GM18499 (cell line): ENCODE results near the gene SERGEF.

ENCODE experiments used
- ATAC-seq: cut with Tn5 transposase; IDR thresholded peaks from one replicate; pipeline ENCODE4 v1.9.1; 2021; ENCODE audit warnings: moderate number of reproducible peaks; ENCODE audit not compliant: insufficient read depth, unreplicated experiment

The SERGEF gene

DNA sequence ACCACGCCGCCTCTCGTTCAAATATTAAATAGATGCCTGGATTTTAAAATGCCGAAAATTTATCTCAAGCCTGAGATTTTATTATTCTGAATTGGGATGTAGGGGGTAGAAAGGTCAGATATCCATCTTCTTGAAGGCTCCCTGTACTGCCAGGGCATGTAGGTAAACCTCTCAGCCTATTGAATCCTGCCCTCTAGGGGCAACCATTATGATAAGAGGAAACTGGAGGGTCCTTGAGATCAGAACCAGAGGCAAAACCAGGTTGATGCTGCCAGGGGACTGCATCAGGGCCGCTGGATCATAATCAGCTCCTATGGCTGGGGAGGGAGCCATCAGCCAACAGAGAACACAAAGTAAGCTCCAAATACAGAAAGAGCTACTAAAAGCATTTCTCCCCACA is 185.8 kb downstream of the SERGEF start:
- ATAC-seq = no peak

GRCh38 chr11:17822401-17822781 is 190.5 kb downstream of the SERGEF start:
- no peak for ATAC-seq

DNA sequence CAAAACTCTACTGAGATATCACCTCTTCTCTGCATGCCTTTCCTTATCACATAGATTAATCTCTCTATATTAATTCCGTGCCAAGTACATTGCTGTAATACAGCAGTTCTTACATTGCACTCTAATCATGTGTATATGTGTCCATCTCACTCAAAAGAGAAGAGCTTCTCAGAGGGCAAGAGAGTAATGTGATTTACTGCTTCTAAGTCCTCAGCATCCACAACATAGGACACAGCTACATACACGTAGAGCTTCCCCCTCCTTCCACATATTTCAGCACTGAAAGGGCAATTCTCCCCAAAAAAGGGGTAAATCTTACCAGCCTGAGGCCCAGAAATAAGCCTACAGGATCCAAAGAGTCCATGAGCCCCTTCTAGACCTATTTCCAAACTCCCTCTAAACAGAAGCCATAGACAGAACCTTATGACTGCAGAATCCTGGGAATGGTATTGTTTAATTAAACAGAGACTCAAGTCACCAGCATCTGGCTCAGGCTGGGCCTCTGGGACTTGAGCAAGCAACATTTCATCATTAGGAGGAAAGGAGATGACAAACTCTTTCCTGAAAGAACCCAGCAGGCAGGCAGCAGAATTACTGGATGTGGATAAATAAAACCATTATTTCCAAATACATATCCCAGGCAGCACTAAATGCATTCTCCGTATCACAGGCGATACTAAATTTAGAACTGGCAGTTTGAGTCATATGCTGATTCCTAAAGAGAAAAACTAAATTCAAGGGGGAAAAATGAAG is 191.0 kb downstream of the SERGEF start:
- no peak for ATAC-seq

DNA sequence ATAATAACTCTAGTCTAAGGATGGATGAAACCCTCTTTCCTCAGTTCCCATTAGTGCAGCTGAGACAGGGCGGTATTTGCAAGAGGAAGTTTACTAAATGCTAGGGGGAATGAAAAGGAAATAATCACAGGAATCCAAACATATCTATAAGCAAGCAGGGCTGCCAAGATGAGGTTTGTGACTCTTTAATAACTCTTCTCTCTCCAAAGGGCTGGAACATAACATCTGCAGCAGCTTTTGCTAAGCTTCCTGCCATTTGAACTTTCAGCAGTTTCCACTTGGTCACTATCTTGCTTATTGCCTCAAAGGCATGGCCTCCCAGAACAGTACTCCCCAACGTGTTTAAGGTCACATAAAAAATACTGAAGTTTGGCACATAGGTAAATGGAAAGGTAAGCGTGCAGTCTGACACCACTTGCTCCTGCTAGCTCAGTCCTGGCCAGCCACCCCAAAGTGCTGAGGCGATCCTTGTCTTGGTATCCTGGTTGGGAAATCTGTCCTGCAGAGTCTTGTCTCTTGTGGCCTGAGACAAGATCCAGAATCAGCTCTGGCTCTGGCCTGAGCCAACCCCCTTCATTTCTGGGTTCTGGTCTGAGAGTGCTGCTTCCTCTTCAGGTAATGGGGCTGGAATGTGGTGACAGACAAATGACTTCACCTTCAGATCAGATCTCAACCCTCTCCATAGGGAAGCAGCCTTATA is 196.5 kb downstream of the SERGEF start:
- ATAC-seq = no peak

DNA sequence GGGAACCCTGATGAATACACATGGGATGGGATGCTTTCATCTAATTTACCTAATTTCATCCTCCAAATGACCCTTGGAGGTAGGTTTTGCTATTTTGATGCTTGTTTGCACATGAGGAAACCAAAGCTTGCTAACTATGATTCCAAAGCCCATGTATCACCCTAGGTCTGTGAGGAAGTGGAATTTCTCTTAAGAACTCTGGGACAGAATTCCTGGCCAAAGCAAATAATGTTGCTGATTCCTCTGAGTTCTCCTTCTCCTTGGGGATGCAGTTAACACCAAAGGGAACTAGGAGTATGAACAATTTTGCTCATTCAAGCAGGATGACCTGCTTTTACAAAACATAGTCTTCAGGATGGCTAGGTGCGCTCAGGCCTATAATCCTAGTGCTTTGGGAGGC is 198.3 kb downstream of the SERGEF start:
- ATAC-seq = no peak

DNA sequence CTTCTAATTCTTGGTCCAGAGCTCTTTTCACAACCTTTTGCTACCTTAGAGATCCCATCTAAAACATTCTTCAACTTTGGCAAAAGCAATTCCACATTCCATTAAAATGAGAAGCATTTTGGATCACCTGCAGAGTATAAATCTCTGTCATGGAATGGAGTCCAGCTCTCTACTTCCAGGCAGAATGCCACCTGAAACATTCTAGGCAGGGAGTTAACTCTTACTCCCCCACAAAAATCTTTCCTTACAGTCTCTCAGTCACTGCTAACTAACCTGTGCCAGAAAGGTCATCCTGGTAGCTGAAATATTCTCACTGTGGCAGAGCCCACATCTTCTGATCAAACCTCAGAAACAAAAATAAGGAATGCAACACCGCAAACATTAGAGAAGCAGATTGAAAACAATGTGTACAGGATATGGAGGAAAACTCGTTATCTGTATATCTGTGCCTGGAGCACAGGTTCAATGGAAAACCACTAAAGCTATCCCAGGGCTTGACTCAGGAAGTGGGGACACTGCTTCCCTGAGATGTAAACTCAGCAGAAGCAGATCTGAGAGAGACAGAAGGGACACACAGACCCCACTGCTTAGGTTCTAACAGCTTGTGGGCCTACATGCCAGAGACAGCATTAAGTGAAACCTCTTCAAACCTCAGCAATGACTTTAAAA is 199.3 kb downstream of the SERGEF start:
- ATAC-seq = no peak

- ATAC-seq = no peak
Measured at GRCh38 chr11:17812865-17813187, 200.0 kb downstream of the SERGEF start.

DNA sequence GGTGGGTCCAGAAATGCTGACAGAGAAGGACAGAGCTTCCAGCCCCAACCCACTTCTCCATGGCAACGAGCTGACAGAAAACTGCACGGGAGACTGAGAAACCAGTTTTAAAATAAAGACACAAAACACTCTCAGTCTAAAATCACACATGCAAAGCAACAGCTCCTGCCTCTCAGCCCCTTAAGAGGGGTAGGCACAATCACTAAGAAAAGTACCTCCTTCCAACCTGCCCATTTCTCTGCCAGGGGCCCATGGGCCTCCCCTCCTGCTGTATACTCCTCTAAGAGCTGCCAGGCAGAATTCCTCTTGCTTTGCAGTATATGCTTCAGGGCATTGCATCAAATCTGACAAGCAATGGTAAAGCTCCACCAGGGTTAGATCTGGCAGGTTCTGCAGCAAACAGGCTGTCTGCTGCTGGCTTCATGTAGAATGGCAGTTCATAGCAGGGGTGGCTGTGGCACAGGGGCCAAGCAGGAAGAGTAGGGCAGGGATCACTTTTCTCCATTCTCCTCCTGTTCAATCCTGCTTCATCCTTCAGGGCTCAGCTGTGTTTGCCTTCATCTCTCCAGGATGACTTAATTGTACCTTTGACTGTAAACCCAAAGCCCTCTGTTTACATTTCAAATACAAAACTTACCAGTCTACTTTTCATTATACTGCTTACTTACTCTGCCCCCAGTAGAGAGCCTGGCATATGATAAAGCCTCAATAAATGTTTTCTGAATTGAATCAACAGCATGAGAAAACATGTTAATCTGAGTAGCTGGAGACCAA is 200.6 kb downstream of the SERGEF start:
- no peak for ATAC-seq

GRCh38 chr11:17811352-17811751 is 201.5 kb downstream of the SERGEF start:
- ATAC-seq = no peak

GRCh38 chr11:17810746-17811145 is 202.1 kb downstream of the SERGEF start:
- no peak for ATAC-seq

- no peak for ATAC-seq
Measured at GRCh38 chr11:17810041-17810440, 202.8 kb downstream of the SERGEF start.

GRCh38 chr11:17807034-17807433 is 205.8 kb downstream of the SERGEF start:
- no peak for ATAC-seq

GRCh38 chr11:17805873-17806272 is 207.0 kb downstream of the SERGEF start:
- ATAC-seq = no peak

DNA sequence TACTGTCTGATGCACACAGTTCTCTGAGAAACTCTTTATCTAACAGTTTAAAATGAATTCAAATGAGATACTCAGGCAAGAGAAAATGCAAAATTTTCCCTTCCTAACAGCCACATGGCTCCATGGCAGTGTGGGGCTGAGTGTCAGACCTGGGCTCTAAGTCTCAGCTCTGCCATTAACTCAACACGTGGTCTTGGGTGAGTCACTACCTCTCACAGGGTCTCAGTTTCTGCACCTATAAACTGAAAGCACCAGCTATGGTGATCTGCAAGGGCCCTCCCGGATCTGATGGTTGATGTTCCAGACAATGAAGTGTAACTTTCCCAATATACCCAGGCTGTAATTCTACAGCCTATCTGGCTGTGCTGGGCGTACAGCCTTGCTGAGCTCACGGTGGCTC is 207.8 kb downstream of the SERGEF start:
- no peak for ATAC-seq

- ATAC-seq = no peak
Measured at GRCh38 chr11:17803754-17804334, 209.0 kb downstream of the SERGEF start.

GRCh38 chr11:17802491-17802890 is 210.4 kb downstream of the SERGEF start:
- no peak for ATAC-seq

- no peak for ATAC-seq
Measured at GRCh38 chr11:17801166-17801565, 211.7 kb downstream of the SERGEF start.

GRCh38 chr11:17799147-17799546 is 213.7 kb downstream of the SERGEF start:
- ATAC-seq = no peak

DNA sequence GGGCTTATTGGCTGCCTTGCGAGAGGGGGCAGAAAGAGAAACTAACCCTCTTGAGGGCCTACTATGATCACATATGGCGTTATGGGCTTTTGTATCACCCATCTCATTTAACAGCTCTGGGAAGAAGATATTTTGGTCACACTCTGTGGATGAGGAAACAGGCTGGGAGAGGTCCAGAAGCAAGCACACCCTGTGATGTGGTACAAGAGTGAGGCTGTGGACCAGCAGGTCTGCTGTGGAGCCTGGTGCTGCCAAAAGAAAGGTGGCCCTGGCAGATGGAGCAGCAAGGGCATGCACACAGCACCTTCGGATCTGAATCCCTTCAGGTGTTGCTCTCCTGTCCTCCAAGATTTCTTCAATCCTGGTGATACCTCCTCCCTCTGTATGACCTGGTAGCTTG is 214.1 kb downstream of the SERGEF start:
- no peak for ATAC-seq

DNA sequence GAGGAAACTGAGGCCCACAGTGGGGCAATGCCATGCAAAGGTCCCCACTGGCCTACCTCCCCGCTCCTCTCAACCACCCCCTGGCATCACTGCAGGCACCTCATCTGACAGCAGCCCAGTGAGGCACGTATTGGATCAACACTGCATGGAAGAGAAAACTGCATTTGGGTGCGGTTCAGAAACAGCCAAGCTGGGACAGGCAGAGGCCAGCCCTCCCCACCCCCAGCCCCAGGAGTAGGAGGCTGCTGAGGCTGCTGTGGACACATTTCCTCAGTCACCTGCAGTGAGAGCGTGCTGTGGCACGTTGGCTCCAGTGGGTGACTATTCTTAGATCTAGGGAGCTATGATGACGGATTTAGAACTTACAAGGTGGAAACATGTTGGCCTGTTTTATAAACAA is 214.6 kb downstream of the SERGEF start:
- no peak for ATAC-seq

DNA sequence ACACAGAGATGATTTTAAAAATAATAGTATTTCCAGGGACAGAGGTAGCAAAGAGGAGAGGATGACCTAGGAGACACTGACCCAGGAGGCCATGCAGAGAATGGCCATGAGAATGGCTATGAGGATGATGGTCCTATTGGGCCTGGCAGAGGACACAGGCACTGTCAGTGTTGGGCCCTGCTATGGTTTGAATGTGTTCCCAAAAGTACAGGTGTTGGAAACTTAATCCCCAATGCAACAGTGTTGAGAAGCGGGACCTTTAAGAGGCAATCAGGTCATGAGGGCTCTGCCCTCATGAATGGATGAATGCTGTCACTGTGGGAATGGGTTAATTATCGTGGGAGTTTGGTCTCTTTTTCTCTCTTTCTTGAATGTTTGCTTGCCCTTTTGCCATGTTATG is 216.7 kb downstream of the SERGEF start:
- no peak for ATAC-seq
